Measurements from ENCODE around the gene ZNF438.

Gene ZNF438

GRCh38 chr10:30828680-30829079, 203.0 kb downstream of the ZNF438 start:
- no peak for TF ChIP-seq CTCF (IDR thresholded peaks at IDR 0.05; ENCODE audit: low read depth, low read length)
- no peak for DNase-seq
- Histone ChIP-seq H3K4me1 (peaks cover 3% of the 10 kb centered on the region; the same call in 1 of the 2 replicates), H3K36me3 (no peaks in the 10 kb centered on the region), H3K27me3 (no peaks in the 10 kb centered on the region), H3K4me3 (ENCODE audit: low read depth, low read length) (no peak overlapping the region), H3K9me3 (no peaks in the 10 kb centered on the region)

DNA sequence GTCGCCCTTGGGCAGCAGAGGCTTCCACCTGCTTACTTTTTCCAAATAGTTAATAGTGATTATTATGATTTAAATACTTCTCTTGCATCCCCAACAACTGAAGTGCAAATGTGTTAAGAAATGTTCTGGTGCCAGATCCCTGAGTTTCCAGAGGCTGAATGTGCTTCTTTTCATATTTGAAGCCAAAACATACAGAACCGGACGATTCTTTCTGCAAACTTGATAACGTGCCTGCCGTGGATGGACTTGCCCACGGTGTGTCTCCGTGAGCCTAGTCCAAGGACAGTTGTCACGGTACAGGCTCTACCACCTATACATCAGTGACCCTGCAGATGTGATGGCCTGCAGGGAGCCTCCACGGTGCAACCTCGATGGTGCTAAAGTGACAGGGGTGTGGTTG, 203.5 kb downstream of the ZNF438 start:
- Histone ChIP-seq H3K4me3 (ENCODE audit: low read depth, low read length) (no peak overlapping the region), H3K9me3 (no peaks in the 10 kb centered on the region), H3K4me1 (peaks cover 3% of the 10 kb centered on the region; the same call in 1 of the 2 replicates), H3K36me3 (no peaks in the 10 kb centered on the region), H3K27me3 (no peaks in the 10 kb centered on the region)
- no peak for DNase-seq
- no peak for TF ChIP-seq CTCF (IDR thresholded peaks at IDR 0.05; ENCODE audit: low read depth, low read length)

DNA sequence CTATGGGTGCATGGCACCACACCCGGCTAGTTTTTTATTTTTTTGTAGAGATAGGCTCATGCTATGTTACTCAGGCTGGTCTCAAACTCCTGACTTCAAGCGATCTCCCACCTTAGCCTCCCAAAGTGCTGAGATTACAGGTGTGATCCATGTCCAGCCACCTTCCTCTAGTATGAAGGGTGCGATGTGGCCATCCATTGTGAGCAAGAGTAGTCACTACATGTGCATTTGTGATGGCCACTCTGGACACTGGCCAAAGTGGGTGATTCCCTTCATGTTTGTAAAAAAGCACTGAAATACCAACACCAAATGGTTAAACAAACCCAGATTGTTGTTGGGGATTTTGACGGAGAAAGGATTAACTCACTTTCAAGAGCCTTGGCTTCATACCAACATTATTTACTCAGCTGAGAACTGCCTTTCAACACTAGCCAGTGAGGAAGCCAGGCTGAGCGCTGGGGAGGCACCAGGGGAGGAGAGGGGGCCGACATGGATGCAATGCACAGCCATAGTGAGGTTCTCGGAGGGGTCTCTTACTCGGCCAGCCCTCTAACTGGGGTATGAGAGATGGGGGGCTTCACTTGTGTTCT, 204.0 kb downstream of the ZNF438 start:
- H3K36me3 ChIP-seq = no peaks in the 10 kb centered on the region
- H3K9me3 ChIP-seq = no peaks in the 10 kb centered on the region
- TF ChIP-seq CTCF (IDR thresholded peaks at IDR 0.05; ENCODE audit: low read depth, low read length) = no peak
- no peak overlapping the region for H3K4me3 ChIP-seq (ENCODE audit: low read depth, low read length)
- H3K27me3 ChIP-seq = no peaks in the 10 kb centered on the region
- H3K4me1 ChIP-seq = peaks cover 3% of the 10 kb centered on the region; the same call in 1 of the 2 replicates
- no peak for DNase-seq

GRCh38 chr10:30826679-30827078, 205.0 kb downstream of the ZNF438 start:
- H3K36me3 ChIP-seq = no peaks in the 10 kb centered on the region
- H3K4me3 ChIP-seq (ENCODE audit: low read depth, low read length) = no peak overlapping the region
- no peak for DNase-seq
- no peaks in the 10 kb centered on the region for H3K4me1 ChIP-seq
- no peaks in the 10 kb centered on the region for H3K27me3 ChIP-seq
- TF ChIP-seq CTCF (IDR thresholded peaks at IDR 0.05; ENCODE audit: low read depth, low read length) = no peak
- no peaks in the 10 kb centered on the region for H3K9me3 ChIP-seq

DNA sequence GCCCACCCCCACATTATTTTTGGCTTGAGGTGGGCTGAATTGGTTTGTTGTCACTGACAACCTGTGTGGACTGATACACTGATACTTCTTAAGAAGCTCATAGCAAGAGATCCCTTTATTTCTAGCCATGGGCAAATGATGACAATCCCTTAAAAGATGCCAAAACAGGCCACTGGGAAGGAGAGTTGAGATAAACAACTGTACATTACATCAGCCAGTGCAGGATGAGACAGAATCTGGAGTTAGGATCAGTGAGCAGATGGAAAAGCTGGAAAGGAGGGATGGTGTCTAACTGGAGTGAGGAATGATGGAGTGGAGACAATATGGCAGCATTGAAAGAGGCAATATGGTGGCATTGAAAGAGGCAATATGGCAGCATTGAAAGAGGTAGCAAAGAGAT, 206.2 kb downstream of the ZNF438 start:
- no peaks in the 10 kb centered on the region for H3K4me1 ChIP-seq
- no peaks in the 10 kb centered on the region for H3K36me3 ChIP-seq
- DNase-seq = no peak
- TF ChIP-seq CTCF (IDR thresholded peaks at IDR 0.05; ENCODE audit: low read depth, low read length) = no peak
- no peaks in the 10 kb centered on the region for H3K9me3 ChIP-seq
- H3K27me3 ChIP-seq = no peaks in the 10 kb centered on the region
- H3K4me3 ChIP-seq (ENCODE audit: low read depth, low read length) = no peak overlapping the region

- no peak overlapping the region for H3K4me3 ChIP-seq (ENCODE audit: low read depth, low read length)
These were observed 206.6 kb downstream of the ZNF438 start for GRCh38 chr10:30825022-30825421.

More at GRCh38 chr10:30825022-30825421, 206.6 kb downstream of the ZNF438 start:
- no peak for DNase-seq
- TF ChIP-seq CTCF (IDR thresholded peaks at IDR 0.05; ENCODE audit: low read depth, low read length) = no peak
- H3K36me3 ChIP-seq = no peaks in the 10 kb centered on the region
- H3K4me1 ChIP-seq = no peaks in the 10 kb centered on the region
- H3K9me3 ChIP-seq = no peaks in the 10 kb centered on the region
- H3K27me3 ChIP-seq = no peaks in the 10 kb centered on the region

Measured in BE2C (cell line).